WI38 (cell line): ENCODE measurements around the gene ADAMTS18.

Source experiments
- H3K4me3 ChIP-seq: 2 replicates; pipeline ENCODE4 v1.5.1; 2011; ENCODE audit warnings: low read depth, mild to moderate bottlenecking, control low read depth, low read length
- TF ChIP-seq, protein P1 (sequence below): IDR thresholded peaks from 2 replicates; pipeline ENCODE4 v1.5.1; 2012; ENCODE audit warnings: low read depth, mild to moderate bottlenecking, control low read depth, low read length

Gene ADAMTS18

DNA sequence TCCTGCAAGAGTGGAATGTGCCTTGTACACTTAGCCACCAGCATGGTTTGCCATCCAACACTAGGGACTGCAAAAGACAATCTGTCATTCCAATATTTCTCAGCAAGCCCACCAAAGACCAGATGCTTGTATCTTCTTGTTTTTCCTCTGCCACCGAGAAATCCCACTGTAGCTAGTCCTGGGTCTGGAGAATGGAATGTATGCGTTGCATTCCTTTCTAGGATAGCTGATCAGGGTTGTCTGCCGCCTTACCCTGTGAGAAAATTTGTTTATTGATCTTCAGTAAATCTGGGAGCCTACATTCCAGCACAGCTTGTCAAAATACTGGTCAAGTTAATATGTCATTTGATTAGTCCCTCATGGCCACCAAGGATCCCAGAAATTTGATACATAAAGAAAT, 28.1 kb upstream of the ADAMTS18 start:
- no peak overlapping the region for H3K4me3 ChIP-seq
- TF ChIP-seq, protein P1, sequence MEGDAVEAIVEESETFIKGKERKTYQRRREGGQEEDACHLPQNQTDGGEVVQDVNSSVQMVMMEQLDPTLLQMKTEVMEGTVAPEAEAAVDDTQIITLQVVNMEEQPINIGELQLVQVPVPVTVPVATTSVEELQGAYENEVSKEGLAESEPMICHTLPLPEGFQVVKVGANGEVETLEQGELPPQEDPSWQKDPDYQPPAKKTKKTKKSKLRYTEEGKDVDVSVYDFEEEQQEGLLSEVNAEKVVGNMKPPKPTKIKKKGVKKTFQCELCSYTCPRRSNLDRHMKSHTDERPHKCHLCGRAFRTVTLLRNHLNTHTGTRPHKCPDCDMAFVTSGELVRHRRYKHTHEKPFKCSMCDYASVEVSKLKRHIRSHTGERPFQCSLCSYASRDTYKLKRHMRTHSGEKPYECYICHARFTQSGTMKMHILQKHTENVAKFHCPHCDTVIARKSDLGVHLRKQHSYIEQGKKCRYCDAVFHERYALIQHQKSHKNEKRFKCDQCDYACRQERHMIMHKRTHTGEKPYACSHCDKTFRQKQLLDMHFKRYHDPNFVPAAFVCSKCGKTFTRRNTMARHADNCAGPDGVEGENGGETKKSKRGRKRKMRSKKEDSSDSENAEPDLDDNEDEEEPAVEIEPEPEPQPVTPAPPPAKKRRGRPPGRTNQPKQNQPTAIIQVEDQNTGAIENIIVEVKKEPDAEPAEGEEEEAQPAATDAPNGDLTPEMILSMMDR, result no peak

DNA sequence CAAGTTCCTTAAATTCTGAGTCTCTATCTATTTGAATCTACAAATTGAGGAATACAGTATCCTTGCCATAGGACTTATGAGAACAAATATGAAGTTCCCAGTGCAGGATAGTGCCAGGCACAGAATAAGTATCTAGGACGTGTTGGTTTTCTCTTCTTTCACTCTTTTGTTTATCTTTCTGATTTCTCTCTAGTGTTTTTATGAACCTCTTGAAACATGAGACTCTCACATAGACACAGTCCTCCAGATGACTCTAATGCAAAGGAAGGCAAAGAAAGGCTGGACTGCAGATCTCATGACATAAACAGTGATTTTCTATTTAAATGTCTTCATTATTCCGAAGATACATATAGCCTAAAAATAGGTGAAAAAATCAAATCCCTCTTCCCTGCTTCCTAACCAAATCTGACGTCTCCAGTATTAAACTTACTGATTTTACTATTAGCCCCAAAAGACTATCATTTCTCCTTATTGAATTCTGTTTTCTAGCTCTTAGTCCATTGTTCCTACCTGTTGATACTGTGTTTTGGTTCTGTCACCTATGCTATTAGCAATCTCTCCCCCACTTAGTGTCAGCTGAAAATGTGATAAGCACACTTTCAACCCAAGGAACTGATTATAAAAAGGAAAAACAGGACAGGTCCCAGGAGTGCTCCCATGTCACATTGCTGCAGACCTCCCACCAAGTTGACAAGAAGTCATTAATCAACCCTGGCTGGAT, 24.9 kb upstream of the ADAMTS18 start:
- no peak overlapping the region for H3K4me3 ChIP-seq
- TF ChIP-seq, protein P1, result no peak

DNA sequence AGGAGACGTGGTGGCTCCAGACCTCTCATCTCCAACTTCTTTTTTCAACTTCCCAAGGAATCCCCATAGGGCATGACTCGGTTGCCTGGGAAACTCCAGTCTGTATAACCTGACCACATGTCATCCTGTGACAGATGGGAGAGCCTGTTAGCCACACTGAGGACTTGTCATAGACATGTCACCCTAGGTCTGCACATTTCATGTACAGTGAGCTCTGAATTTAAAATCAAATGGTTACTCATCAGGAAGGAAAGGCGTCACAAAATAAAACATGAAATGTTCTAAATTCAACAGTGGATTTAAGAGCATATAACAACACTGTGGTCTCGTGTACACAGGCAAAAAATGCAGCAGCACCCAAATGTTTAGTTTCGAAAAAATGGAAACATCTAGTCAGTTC, 22.2 kb upstream of the ADAMTS18 start:
- no peak overlapping the region for H3K4me3 ChIP-seq
- TF ChIP-seq, protein P1, result no peak

DNA sequence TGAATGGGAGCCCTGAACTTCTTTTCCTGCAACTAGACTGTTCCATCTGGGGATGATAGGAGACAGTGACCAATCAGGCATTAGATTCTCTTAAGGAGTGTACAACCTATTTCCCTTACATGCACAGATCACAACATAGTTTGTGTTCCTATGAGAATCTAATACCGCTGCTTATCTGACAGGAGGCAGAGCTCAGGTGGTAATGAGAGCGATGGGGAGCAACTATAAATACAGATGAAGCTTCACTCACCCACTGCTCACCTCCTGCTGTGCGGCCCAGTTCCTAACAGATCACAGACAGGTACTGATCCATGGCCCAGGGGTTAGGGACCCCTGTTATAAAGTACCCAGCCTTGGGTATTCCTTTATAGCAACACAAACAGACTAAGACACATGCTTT, 17.4 kb upstream of the ADAMTS18 start:
- H3K4me3 ChIP-seq, result no peak overlapping the region
- TF ChIP-seq, protein P1, result no peak

DNA sequence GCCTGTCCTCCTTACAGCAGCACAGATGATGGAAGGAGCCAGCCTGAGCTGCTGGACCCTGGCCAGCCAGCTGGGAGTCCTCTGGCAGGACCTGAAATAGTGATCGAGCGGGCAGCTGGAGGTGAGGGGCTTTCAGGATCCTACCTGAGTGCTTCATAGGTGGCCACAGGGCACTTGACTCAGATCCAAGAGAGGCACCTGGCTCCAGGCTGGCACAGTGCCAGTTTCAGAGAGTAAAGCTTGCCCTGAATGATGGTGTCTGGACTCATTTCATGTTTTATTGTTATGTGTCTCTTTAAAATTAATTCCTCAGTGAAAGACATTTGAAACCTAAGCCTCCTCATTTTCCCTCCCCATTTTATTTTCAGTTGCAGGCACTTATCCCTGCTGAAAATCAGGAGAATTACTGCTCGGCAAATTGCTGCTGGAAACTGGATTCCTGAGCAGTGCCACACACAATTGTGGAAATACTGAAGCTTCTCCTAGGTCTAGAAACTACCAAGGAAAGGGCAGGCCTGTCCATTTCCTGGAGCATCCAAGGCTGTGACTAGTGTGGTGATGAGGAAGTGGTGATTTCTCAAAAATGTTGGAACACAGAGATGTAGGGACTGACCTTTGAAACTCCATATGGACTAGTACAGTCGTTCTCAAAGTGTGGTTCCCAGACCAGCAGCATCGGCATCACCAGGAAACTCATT, 16.1 kb upstream of the ADAMTS18 start:
- H3K4me3 ChIP-seq, result no peak overlapping the region
- TF ChIP-seq, protein P1, result no peak

DNA sequence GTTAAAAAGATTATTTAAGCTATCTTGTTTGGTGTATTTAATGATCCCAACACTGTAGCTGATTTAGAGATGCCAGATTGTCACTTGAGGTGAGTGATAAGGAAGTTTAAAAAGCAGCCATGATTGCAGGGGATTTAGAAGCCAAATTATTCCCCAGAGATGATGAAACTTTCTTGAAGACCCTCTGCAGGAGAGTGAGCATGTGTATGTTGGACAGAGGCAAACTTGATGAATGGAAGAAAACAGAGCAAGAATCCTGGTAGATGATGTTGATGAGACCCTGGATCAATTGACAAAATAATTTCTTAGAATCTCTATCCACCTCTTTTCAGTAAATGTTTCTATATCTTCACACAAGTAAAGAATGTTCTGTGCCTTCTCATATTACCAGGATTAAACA, 14.4 kb upstream of the ADAMTS18 start:
- no peak overlapping the region for H3K4me3 ChIP-seq
- TF ChIP-seq, protein P1, result no peak

DNA sequence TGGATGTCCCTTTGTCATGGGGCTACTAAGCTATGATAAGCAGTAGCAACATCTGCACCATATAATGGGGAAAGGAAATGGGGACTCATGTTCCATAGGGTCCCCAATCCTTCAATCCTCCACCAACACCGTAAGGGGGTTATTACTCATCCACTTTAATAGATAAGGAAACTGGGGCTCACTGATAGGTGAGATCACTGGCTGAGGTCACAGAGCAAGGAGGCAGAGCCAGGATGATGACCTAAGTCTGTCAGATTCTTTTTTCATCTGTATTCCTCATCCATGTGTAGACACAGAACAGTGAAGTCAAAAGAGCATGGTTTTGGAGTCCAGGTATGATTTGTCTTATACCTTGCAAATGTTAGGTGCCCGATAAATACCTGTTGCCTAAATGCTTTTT, 10.5 kb upstream of the ADAMTS18 start:
- TF ChIP-seq, protein P1, result no peak
- H3K4me3 ChIP-seq, result no peak overlapping the region
